ENCODE results near the gene VPS11. TPM values are rescaled to one million over a fixed set of nuclear protein-coding genes. Genes with fewer than 3 reads are reported as not detected.

Gene VPS11
- total and polyA plus RNA-seq, 10 of the 15 experiments (the other 5 are each of a cell fraction or from before 2014, with no cell fraction given) = 15.8 to 26.4 (median 24.5) TPM

GRCh38 chr11:119018074-119018938, 49.3 kb upstream of the VPS11 start, which contains the start of the genes RPS25 and TRAPPC4 (continued):
- TF ChIP-seq ZBTB4 (CRISPR knock-in tag; IDR thresholded peaks at IDR 0.05) = no peak
- peak; percentile 19 for TF ChIP-seq SKIL (IDR thresholded peaks at IDR 0.05; ENCODE audit: low read depth, poor library complexity, severe bottlenecking)
- TF ChIP-seq NR2C1 (IDR thresholded peaks at IDR 0.05) = peak; percentile 99
- no peak for TF ChIP-seq BCL3 (IDR thresholded peaks at IDR 0.05; ENCODE audit: borderline replicate concordance, insufficient read depth, low read depth, low read length, poor library complexity, severe bottlenecking)
- no peak for TF ChIP-seq WRNIP1 (IDR thresholded peaks at IDR 0.05; ENCODE audit: borderline replicate concordance, low read depth, low read length)
- TF ChIP-seq ELK1 (IDR thresholded peaks at IDR 0.05; ENCODE audit: low read depth, low read length) = peak; percentile 11; the same call in 1 of the 2 replicates
- no peak for TF ChIP-seq CEBPZ (IDR thresholded peaks at IDR 0.05; ENCODE audit: low read depth, low read length)
- peak; percentile 92 for TF ChIP-seq CREB1 (IDR thresholded peaks at IDR 0.05; ENCODE audit: low read depth)
- TF ChIP-seq CHD2 (IDR thresholded peaks at IDR 0.05; ENCODE audit: borderline replicate concordance, low read depth, low read length) = peak; percentile 79
- peak; percentile 93 for TF ChIP-seq CBFB (IDR thresholded peaks at IDR 0.05; ENCODE audit: low read depth)
- TF ChIP-seq ZNF217 (IDR thresholded peaks at IDR 0.05) = no peak
- TF ChIP-seq IKZF1 (conservative IDR thresholded peaks at IDR 0.05) = peak; percentile 86
- TF ChIP-seq RCOR1 (conservative IDR thresholded peaks at IDR 0.05; ENCODE audit: low read depth, low read length) = 0 out of 2 replicates have a peak, but pooled peaks have one; percentile 23

Measured in GM12878 (cell line).